ENCODE measurements around the gene IGSF5.

GRCh38 chr21:39727401-39728120 lies 17.4 kb upstream of the IGSF5 start:
- TF ChIP-seq, protein P1, sequence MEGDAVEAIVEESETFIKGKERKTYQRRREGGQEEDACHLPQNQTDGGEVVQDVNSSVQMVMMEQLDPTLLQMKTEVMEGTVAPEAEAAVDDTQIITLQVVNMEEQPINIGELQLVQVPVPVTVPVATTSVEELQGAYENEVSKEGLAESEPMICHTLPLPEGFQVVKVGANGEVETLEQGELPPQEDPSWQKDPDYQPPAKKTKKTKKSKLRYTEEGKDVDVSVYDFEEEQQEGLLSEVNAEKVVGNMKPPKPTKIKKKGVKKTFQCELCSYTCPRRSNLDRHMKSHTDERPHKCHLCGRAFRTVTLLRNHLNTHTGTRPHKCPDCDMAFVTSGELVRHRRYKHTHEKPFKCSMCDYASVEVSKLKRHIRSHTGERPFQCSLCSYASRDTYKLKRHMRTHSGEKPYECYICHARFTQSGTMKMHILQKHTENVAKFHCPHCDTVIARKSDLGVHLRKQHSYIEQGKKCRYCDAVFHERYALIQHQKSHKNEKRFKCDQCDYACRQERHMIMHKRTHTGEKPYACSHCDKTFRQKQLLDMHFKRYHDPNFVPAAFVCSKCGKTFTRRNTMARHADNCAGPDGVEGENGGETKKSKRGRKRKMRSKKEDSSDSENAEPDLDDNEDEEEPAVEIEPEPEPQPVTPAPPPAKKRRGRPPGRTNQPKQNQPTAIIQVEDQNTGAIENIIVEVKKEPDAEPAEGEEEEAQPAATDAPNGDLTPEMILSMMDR (IDR thresholded peaks at IDR 0.05): no peak
- TF ChIP-seq EZH2 (IDR thresholded peaks at IDR 0.05; ENCODE audit: borderline replicate concordance, insufficient read depth, low read depth, low read length, poor library complexity, severe bottlenecking): no peak
